Right atrium auricular region (tissue), 2 donors: ENCODE data around the gene GUK1. TPM values are rescaled to one million over a fixed set of nuclear protein-coding genes. Genes with fewer than 3 reads are reported as not detected.

Experiments used
- DNase-seq: peaks from one replicate; pipeline ENCODE4 v3.0.0-alpha.2; 2019; ENCODE audit warnings: low spot score
- H3K27ac ChIP-seq, 2 donors: fragments of 200-600 bp; sonication (generic); 1 replicate in 1 of 2; 2 replicates in 1 of 2; pipeline ENCODE4 v1.5.1; 2016 to 2019
- H3K27me3 ChIP-seq, 2 donors: fragments of 200-600 bp; sonication (generic); one replicate each; pipeline versions ENCODE4 v1.5.1 to v1.6.0; 2017 to 2019
- H3K36me3 ChIP-seq: fragments of 200-600 bp; sonication (generic); one replicate; pipeline ENCODE4 v1.5.1; 2016
- H3K4me1 ChIP-seq, 2 donors: fragments of 200-600 bp; sonication (generic); one replicate each; pipeline versions ENCODE4 v1.5.1 to v1.6.0; 2017 to 2019
- H3K4me3 ChIP-seq, 2 donors: fragments of 200-600 bp; sonication (generic); 1 replicate in 1 of 2; 2 replicates in 1 of 2; pipeline ENCODE4 v1.5.1; 2017 to 2019; ENCODE audit warnings: mild to moderate bottlenecking in 1 of 2, moderate library complexity in 1 of 2
- H3K9me3 ChIP-seq, 2 donors: fragments of 200-600 bp; sonication (generic); one replicate each; pipeline ENCODE4 v1.5.1; 2019
- CTCF ChIP-seq, 2 donors: fragments of 200-600 bp; sonication (generic); IDR thresholded peaks; one replicate each; pipeline ENCODE4 v1.5.1; 2019; ENCODE audit warnings: antibody characterized with exemption in 2 of 2
- total RNA-seq, 2 donors: library from RNA; depleted of rRNA; stranded (reverse); fragments of >200 nt; gene quantifications; one replicate each; pipeline ENCODE4 v1.1.0, GENCODE V29; 2016

The GUK1 gene
- total RNA-seq, 2 donors from 2014 or later = 179 to 277 TPM

GRCh38 chr1:228144993-228145343, 4.9 kb downstream of the GUK1 start:
- Histone ChIP-seq H3K9me3 (no peaks in the 10 kb centered on the region), H3K36me3 (peaks cover 29% of the 10 kb centered on the region), H3K4me1 (peaks cover 0 to 79% of the 10 kb centered on the region in 2 donors), H3K27ac (no peak overlapping the region), H3K27me3 (no peaks in the 10 kb centered on the region), H3K4me3 (no peak overlapping the region)
- TF ChIP-seq CTCF (IDR thresholded peaks at IDR 0.05) = no peak
- no peak for DNase-seq

DNA sequence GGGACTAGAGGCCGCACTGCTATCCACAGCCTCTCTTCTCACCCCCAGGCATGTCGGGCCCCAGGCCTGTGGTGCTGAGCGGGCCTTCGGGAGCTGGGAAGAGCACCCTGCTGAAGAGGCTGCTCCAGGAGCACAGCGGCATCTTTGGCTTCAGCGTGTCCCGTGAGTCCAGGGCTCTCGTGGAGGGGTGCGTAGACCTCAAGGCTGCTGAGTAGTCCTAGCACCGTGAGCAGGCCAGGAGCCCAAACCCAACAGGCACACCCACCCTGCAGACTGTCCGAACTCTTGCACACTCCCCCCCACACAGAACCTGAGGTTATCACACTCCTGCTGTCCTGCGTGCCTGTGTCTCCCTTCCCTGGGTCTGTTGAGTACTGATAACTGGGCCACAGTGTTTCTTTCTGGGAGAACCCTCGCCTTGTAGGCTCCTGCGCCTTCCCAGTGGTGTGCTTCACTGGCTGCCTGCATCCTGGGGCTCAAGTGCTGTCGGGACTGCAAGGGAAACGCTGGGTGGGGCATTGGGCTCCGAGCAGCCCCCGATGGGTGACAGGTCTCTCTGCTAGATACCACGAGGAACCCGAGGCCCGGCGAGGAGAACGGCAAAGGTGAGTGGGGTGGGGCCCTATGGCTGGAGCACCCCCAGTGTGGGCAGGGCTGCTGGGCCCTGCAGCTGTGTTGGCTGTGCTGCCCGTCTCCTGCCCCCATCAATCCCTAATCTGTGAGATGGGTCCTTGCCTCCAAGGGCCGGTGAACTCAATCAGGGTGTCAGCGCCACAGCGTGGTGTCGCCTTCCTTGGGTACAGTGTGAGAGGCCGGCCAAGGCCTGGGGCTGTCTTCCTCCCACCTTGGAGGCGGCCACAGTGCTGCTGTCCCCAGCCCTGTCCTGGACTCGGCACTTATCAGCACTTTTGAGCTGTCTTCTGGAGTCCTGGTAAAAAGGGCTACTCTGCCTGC, 5.7 kb downstream of the GUK1 start:
- no peak for DNase-seq
- Histone ChIP-seq H3K27me3 (no peaks in the 10 kb centered on the region), H3K4me3 (no peak overlapping the region), H3K9me3 (no peaks in the 10 kb centered on the region), H3K27ac (no peak overlapping the region), H3K4me1 (peaks cover 1 to 85% of the 10 kb centered on the region in 2 donors), H3K36me3 (peaks cover 29% of the 10 kb centered on the region)
- TF ChIP-seq CTCF (IDR thresholded peaks at IDR 0.05) = no peak

DNA sequence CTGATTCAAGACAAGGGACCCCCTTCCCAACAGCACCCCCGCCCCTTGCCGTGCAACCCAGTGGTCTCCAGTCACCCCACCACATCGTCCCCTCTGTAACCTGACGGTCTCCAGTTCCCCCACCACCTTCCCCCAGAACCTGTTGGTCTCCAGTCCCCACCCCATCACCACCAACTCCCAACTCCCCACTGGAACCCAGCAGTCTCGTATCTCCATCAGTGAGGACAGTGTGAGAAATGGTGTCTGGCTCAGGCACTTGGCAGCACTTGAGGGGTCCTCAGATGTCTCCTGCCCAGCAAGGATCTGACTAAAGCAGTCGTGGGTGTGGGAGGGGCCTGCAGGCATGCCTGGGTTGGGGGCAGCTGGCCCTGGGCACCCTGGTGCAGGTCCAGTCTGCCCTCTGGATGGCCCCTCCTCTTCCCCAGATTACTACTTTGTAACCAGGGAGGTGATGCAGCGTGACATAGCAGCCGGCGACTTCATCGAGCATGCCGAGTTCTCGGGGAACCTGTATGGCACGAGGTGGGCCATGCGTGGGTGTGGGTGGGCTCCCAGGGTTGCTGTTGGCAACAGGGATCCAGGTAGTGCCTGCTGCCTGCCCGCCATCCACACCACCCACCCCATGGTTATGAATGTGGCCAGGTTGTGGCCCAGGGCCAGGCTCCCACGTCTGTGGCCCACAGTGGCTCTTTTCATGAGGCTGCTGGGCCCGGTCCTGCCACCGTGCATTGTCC, 6.5 kb downstream of the GUK1 start:
- no peak overlapping the region for H3K27ac ChIP-seq
- peaks cover 7 to 85% of the 10 kb centered on the region in 2 donors for H3K4me1 ChIP-seq
- peaks cover 29% of the 10 kb centered on the region for H3K36me3 ChIP-seq
- H3K27me3 ChIP-seq = no peaks in the 10 kb centered on the region
- TF ChIP-seq CTCF (IDR thresholded peaks at IDR 0.05) = no peak
- H3K9me3 ChIP-seq = no peaks in the 10 kb centered on the region
- no peak overlapping the region for H3K4me3 ChIP-seq
- no peak for DNase-seq

DNA sequence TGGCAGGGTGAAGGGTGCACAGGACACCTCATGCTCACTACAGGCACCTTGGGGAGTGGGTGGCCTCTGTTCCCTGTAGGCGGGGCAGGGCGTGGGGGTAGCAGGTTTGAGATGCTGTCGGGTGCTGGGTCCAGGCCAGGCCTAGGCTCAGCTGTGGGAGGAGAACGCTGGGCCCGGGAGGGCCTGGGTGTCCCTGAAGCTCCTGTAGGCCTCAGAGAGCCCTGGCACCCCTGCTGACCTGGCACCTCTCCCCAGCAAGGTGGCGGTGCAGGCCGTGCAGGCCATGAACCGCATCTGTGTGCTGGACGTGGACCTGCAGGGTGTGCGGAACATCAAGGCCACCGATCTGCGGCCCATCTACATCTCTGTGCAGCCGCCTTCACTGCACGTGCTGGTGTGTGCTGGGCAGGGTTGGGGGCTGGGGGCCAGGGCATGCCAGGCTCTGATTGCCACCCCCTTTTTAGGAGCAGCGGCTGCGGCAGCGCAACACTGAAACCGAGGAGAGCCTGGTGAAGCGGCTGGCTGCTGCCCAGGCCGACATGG, 7.1 kb downstream of the GUK1 start:
- no peak for DNase-seq
- no peaks in the 10 kb centered on the region for H3K9me3 ChIP-seq
- peaks cover 7 to 81% of the 10 kb centered on the region in 2 donors for H3K4me1 ChIP-seq
- H3K27me3 ChIP-seq = no peaks in the 10 kb centered on the region
- no peak for TF ChIP-seq CTCF (IDR thresholded peaks at IDR 0.05)
- H3K4me3 ChIP-seq = no peak overlapping the region
- peaks cover 29% of the 10 kb centered on the region for H3K36me3 ChIP-seq
- H3K27ac ChIP-seq = no peak overlapping the region

- no peaks in the 10 kb centered on the region for H3K9me3 ChIP-seq
- no peak for DNase-seq
- H3K27me3 ChIP-seq = no peaks in the 10 kb centered on the region
- no peak overlapping the region for H3K4me3 ChIP-seq
- peaks cover 29% of the 10 kb centered on the region for H3K36me3 ChIP-seq
- H3K4me1 ChIP-seq = peaks cover 7 to 76% of the 10 kb centered on the region in 2 donors
- no peak for TF ChIP-seq CTCF (IDR thresholded peaks at IDR 0.05)
- peak overlapping the region; percentile 82 to 83 for H3K27ac ChIP-seq
Observed at GRCh38 chr1:228147768-228148167, 7.7 kb downstream of the GUK1 start.
